ENCODE measurements around the gene LAMA1.

LAMA1 gene

DNA sequence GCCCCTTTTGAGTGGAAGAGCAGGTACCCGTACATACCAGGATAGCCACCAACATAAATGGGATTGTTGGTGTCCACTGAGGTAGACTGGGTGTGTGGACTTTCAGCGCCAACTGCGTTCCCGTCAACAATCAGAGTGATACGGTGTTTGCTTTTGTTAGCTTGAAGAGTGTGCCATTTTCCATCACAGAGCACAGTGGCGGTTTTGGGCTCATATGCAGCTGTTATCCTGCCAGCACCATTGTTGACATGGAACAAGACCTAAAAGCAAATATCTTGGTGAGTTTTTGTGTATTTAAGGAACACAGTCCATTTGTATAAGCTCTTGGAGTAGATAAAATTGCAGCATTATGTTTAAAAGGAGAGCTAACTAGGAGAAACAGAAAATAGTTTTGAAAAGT is 174.5 kb downstream of the LAMA1 start:
- H3K4me3 ChIP-seq (ENCODE audit: insufficient read depth in 1 of 2, low read depth in 1 of 2, low read length in 2 of 2): no peak overlapping the region
- H4K91ac ChIP-seq (ENCODE audit: low read length): no peak overlapping the region
- no peak overlapping the region for H2AK5ac ChIP-seq (ENCODE audit: low read length, severe bottlenecking)
- no peak overlapping the region for H2BK5ac ChIP-seq (ENCODE audit: low read depth, low read length, poor library complexity, severe bottlenecking)
- no peak overlapping the region for H2BK120ac ChIP-seq (ENCODE audit: low read depth, low read length)
- no peak overlapping the region for H3K4me2 ChIP-seq (ENCODE audit: low read length, poor library complexity, severe bottlenecking)
- no peak overlapping the region for H3K14ac ChIP-seq (ENCODE audit: low read length in 2 of 2)
- peaks cover 0 to 44% of the 10 kb centered on the region in 2 experiments for H3K36me3 ChIP-seq (ENCODE audit: control insufficient read depth in 1 of 2, insufficient read depth in 2 of 2, low read depth in 1 of 2, low read length in 2 of 2)
- H3K27me3 ChIP-seq (ENCODE audit: control insufficient read depth in 1 of 2, insufficient read depth in 1 of 2, low read length in 2 of 2): peaks cover 0 to 5% of the 10 kb centered on the region in 2 experiments
- H3K4ac ChIP-seq (ENCODE audit: low read depth in 1 of 2, low read length in 2 of 2): no peak overlapping the region
- no peaks in the 10 kb centered on the region for H3K4me1 ChIP-seq (ENCODE audit: control insufficient read depth, insufficient read depth, low read depth, low read length)
- H2AFZ ChIP-seq (ENCODE audit: low read depth, low read length): no peak overlapping the region
- no peak overlapping the region for H2BK12ac ChIP-seq (ENCODE audit: low read length in 2 of 2)
- H3K9ac ChIP-seq (ENCODE audit: low read length): no peak overlapping the region
- no peak overlapping the region for H3K27ac ChIP-seq (ENCODE audit: low read length, poor library complexity, severe bottlenecking)
- H3K79me1 ChIP-seq (replicated peaks; ENCODE audit: low read length, poor library complexity, severe bottlenecking): no peaks in the 10 kb centered on the region
- H3K23ac ChIP-seq (ENCODE audit: low read length in 2 of 2): no peak overlapping the region
- no peak for DNase-seq
- H3K9me3 ChIP-seq (ENCODE audit: control insufficient read depth, low read length): no peaks in the 10 kb centered on the region
- H2BK15ac ChIP-seq (ENCODE audit: low read depth, poor library complexity, severe bottlenecking): no peak overlapping the region
- WGBS: 78% methylated on average over 6 of the region's 6 CpGs
- no peak overlapping the region for H4K8ac ChIP-seq (ENCODE audit: low read length)
- no peak overlapping the region for H3K18ac ChIP-seq (ENCODE audit: low read depth in 1 of 2, low read length in 2 of 2)

DNA sequence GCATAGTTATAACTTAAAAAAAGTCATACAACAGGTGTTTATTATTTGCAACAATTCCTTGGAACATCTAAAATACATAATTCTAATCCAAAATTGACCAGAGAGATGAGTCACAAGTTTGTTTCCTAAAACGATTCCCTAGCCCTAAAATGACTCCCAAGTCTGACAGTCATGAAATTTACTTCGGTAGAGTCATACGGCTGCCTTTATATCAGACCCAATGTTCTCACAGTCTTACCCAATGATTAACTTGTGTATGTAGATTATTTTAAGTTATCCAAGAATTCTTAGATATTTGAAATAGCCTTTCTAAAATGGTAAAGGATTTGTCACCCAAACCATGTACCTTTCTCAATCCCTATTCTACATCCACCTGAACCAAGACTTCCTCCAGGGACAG is 174.9 kb downstream of the LAMA1 start:
- no peak overlapping the region for H3K23ac ChIP-seq (ENCODE audit: low read length in 2 of 2)
- no peak overlapping the region for H3K27ac ChIP-seq (ENCODE audit: low read length, poor library complexity, severe bottlenecking)
- no peak for DNase-seq
- H4K91ac ChIP-seq (ENCODE audit: low read length): no peak overlapping the region
- H2BK120ac ChIP-seq (ENCODE audit: low read depth, low read length): no peak overlapping the region
- H3K36me3 ChIP-seq (ENCODE audit: control insufficient read depth in 1 of 2, insufficient read depth in 2 of 2, low read depth in 1 of 2, low read length in 2 of 2): peaks cover 0 to 40% of the 10 kb centered on the region in 2 experiments
- H3K9me3 ChIP-seq (ENCODE audit: control insufficient read depth, low read length): no peaks in the 10 kb centered on the region
- no peak overlapping the region for H2AFZ ChIP-seq (ENCODE audit: low read depth, low read length)
- no peaks in the 10 kb centered on the region for H3K4me1 ChIP-seq (ENCODE audit: control insufficient read depth, insufficient read depth, low read depth, low read length)
- no peaks in the 10 kb centered on the region for H3K79me1 ChIP-seq (replicated peaks; ENCODE audit: low read length, poor library complexity, severe bottlenecking)
- 100% methylated on average over 1 of the region's 3 CpGs for WGBS
- no peak overlapping the region for H3K4me3 ChIP-seq (ENCODE audit: insufficient read depth in 1 of 2, low read depth in 1 of 2, low read length in 2 of 2)
- H3K14ac ChIP-seq (ENCODE audit: low read length in 2 of 2): no peak overlapping the region
- H2BK12ac ChIP-seq (ENCODE audit: low read length in 2 of 2): no peak overlapping the region
- H3K9ac ChIP-seq (ENCODE audit: low read length): no peak overlapping the region
- no peak overlapping the region for H4K8ac ChIP-seq (ENCODE audit: low read length)
- no peak overlapping the region for H2BK15ac ChIP-seq (ENCODE audit: low read depth, poor library complexity, severe bottlenecking)
- H3K4ac ChIP-seq (ENCODE audit: low read depth in 1 of 2, low read length in 2 of 2): no peak overlapping the region
- H3K18ac ChIP-seq (ENCODE audit: low read depth in 1 of 2, low read length in 2 of 2): no peak overlapping the region
- no peak overlapping the region for H2AK5ac ChIP-seq (ENCODE audit: low read length, severe bottlenecking)
- H2BK5ac ChIP-seq (ENCODE audit: low read depth, low read length, poor library complexity, severe bottlenecking): no peak overlapping the region
- H3K4me2 ChIP-seq (ENCODE audit: low read length, poor library complexity, severe bottlenecking): no peak overlapping the region
- H3K27me3 ChIP-seq (ENCODE audit: control insufficient read depth in 1 of 2, insufficient read depth in 1 of 2, low read length in 2 of 2): peaks cover 0 to 3% of the 10 kb centered on the region in 2 experiments

DNA sequence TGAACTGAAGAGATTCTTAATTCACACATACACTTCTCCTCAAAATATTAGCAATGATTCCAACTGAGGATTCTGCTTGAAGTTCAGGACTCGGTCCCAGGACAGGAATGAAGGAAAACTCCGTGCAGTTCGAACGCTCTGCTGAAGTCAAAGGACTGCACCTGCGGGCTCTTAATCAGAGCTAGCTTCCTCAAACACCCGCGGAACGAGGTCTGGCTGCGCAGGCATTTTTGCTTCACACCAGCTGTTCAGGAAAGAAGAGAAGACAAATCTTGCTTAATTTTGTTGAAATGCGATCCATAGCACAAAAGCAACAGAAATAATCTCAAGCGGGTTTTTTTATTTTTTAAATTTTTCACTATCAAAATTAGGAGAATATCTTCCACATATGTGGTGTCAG is 175.6 kb downstream of the LAMA1 start:
- no peak overlapping the region for H2AK5ac ChIP-seq (ENCODE audit: low read length, severe bottlenecking)
- H3K4me1 ChIP-seq (ENCODE audit: control insufficient read depth, insufficient read depth, low read depth, low read length): no peaks in the 10 kb centered on the region
- H3K23ac ChIP-seq (ENCODE audit: low read length in 2 of 2): no peak overlapping the region
- no peak overlapping the region for H2BK15ac ChIP-seq (ENCODE audit: low read depth, poor library complexity, severe bottlenecking)
- H2BK120ac ChIP-seq (ENCODE audit: low read depth, low read length): no peak overlapping the region
- H4K8ac ChIP-seq (ENCODE audit: low read length): no peak overlapping the region
- peaks cover 0 to 3% of the 10 kb centered on the region in 2 experiments for H3K27me3 ChIP-seq (ENCODE audit: control insufficient read depth in 1 of 2, insufficient read depth in 1 of 2, low read length in 2 of 2)
- no peak overlapping the region for H3K18ac ChIP-seq (ENCODE audit: low read depth in 1 of 2, low read length in 2 of 2)
- H4K91ac ChIP-seq (ENCODE audit: low read length): no peak overlapping the region
- H3K9ac ChIP-seq (ENCODE audit: low read length): no peak overlapping the region
- H3K14ac ChIP-seq (ENCODE audit: low read length in 2 of 2): no peak overlapping the region
- DNase-seq: no peak
- H3K9me3 ChIP-seq (ENCODE audit: control insufficient read depth, low read length): no peaks in the 10 kb centered on the region
- H3K27ac ChIP-seq (ENCODE audit: low read length, poor library complexity, severe bottlenecking): no peak overlapping the region
- no peak overlapping the region for H3K4me3 ChIP-seq (ENCODE audit: insufficient read depth in 1 of 2, low read depth in 1 of 2, low read length in 2 of 2)
- no peaks in the 10 kb centered on the region for H3K79me1 ChIP-seq (replicated peaks; ENCODE audit: low read length, poor library complexity, severe bottlenecking)
- no peak overlapping the region for H2AFZ ChIP-seq (ENCODE audit: low read depth, low read length)
- H3K4me2 ChIP-seq (ENCODE audit: low read length, poor library complexity, severe bottlenecking): no peak overlapping the region
- no peak overlapping the region for H2BK12ac ChIP-seq (ENCODE audit: low read length in 2 of 2)
- H2BK5ac ChIP-seq (ENCODE audit: low read depth, low read length, poor library complexity, severe bottlenecking): no peak overlapping the region
- H3K4ac ChIP-seq (ENCODE audit: low read depth in 1 of 2, low read length in 2 of 2): no peak overlapping the region
- H3K36me3 ChIP-seq (ENCODE audit: control insufficient read depth in 1 of 2, insufficient read depth in 2 of 2, low read depth in 1 of 2, low read length in 2 of 2): peaks cover 0 to 36% of the 10 kb centered on the region in 2 experiments
- 84% methylated on average over 9 of the region's 11 CpGs for WGBS

DNA sequence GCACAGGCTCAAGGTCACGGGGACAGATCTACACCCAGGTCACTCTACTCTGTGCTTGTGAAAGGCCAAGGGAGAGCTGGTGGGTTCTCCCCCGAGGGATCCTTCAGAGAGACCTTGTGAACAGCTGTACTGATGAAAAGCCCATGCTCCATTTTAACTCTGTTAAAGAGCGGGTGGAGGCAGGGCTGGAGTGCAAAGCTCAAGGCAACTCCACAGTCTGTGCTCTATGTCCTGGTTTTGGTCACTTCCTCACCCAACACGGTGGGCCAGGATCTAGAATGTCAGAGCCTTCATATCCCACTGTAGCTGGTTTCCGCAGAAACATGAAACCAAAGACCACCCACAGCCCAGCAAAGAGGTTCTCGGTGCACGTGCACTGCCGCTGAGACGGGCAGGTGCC is 177.1 kb downstream of the LAMA1 start:
- Histone ChIP-seq H3K18ac (ENCODE audit: low read depth in 1 of 2, low read length in 2 of 2) (no peak overlapping the region), H2BK5ac (ENCODE audit: low read depth, low read length, poor library complexity, severe bottlenecking) (no peak overlapping the region), H2BK120ac (ENCODE audit: low read depth, low read length) (no peak overlapping the region), H3K27me3 (ENCODE audit: control insufficient read depth in 1 of 2, insufficient read depth in 1 of 2, low read length in 2 of 2) (peaks cover 0 to 3% of the 10 kb centered on the region in 2 experiments), H3K23ac (ENCODE audit: low read length in 2 of 2) (no peak overlapping the region), H3K4ac (ENCODE audit: low read depth in 1 of 2, low read length in 2 of 2) (no peak overlapping the region), H4K91ac (ENCODE audit: low read length) (no peak overlapping the region), H3K9me3 (ENCODE audit: control insufficient read depth, low read length) (no peaks in the 10 kb centered on the region), H3K4me3 (ENCODE audit: insufficient read depth in 1 of 2, low read depth in 1 of 2, low read length in 2 of 2) (no peak overlapping the region), H3K79me1 (replicated peaks; ENCODE audit: low read length, poor library complexity, severe bottlenecking) (no peaks in the 10 kb centered on the region), H2BK12ac (ENCODE audit: low read length in 2 of 2) (no peak overlapping the region), H2AK5ac (ENCODE audit: low read length, severe bottlenecking) (no peak overlapping the region), H4K8ac (ENCODE audit: low read length) (no peak overlapping the region), H3K4me1 (ENCODE audit: control insufficient read depth, insufficient read depth, low read depth, low read length) (no peaks in the 10 kb centered on the region), H3K14ac (ENCODE audit: low read length in 2 of 2) (no peak overlapping the region), H3K36me3 (ENCODE audit: control insufficient read depth in 1 of 2, insufficient read depth in 2 of 2, low read depth in 1 of 2, low read length in 2 of 2) (peaks cover 0 to 27% of the 10 kb centered on the region in 2 experiments), H3K27ac (ENCODE audit: low read length, poor library complexity, severe bottlenecking) (no peak overlapping the region), H2AFZ (ENCODE audit: low read depth, low read length) (no peak overlapping the region), H3K4me2 (ENCODE audit: low read length, poor library complexity, severe bottlenecking) (no peak overlapping the region), H2BK15ac (ENCODE audit: low read depth, poor library complexity, severe bottlenecking) (no peak overlapping the region), H3K9ac (ENCODE audit: low read length) (no peak overlapping the region)
- DNase-seq: no peak
- 89% methylated on average over 9 of the region's 9 CpGs for WGBS

Data from mesenchymal stem cell (in vitro differentiated cells and primary cell).